Endothelial cell of hepatic sinusoid (primary cell): ENCODE results near the gene ATG7.
"Not testable (repeated sequence)": the region's sequence is repeated elsewhere in the genome, so short reads cannot be mapped to it uniquely, and the experiment has no call there.

Experiments
- in situ Hi-C: cut with HindIII; loops from 2 replicates; pipeline ENCODE4 v1.10.0; 2017; ENCODE audit warnings: low sequenced_read_pairs

Gene ATG7

GRCh38 chr3:11250902-11251806 lies 21.0 kb upstream of the ATG7 start:
- in situ Hi-C loops, result no loop called here

- in situ Hi-C loops, result no loop called here
Observed at GRCh38 chr3:11251807-11252176, 20.4 kb upstream of the ATG7 start.

- in situ Hi-C loops, result no loop called here
Observed at GRCh38 chr3:11254876-11255275, 17.3 kb upstream of the ATG7 start.

- in situ Hi-C loops, result not testable (repeated sequence)
Observed at GRCh38 chr3:11255537-11255936, 16.7 kb upstream of the ATG7 start.

- in situ Hi-C loops, result no loop called here
Observed at GRCh38 chr3:11258958-11259357, 13.2 kb upstream of the ATG7 start.

- in situ Hi-C loops, result no loop called here
Observed at GRCh38 chr3:11260460-11260859, 11.7 kb upstream of the ATG7 start.

GRCh38 chr3:11269007-11269406 lies 3.2 kb upstream of the ATG7 start:
- in situ Hi-C loops, result no loop called here

GRCh38 chr3:11272906-11273574 lies 843 bp downstream of the ATG7 start:
- in situ Hi-C loops, result no loop called here

GRCh38 chr3:11273891-11274291 lies 1.7 kb downstream of the ATG7 start:
- in situ Hi-C loops, result no loop called here

- in situ Hi-C loops, result no loop called here
Observed at GRCh38 chr3:11274566-11275142, 2.5 kb downstream of the ATG7 start.

GRCh38 chr3:11275926-11276325 lies 3.7 kb downstream of the ATG7 start:
- in situ Hi-C loops, result no loop called here

- in situ Hi-C loops, result no loop called here
Observed at GRCh38 chr3:11276901-11277300, 4.7 kb downstream of the ATG7 start.

GRCh38 chr3:11282250-11283138 lies 10.3 kb downstream of the ATG7 start:
- in situ Hi-C loops, result no loop called here

GRCh38 chr3:11283139-11283475 lies 10.9 kb downstream of the ATG7 start:
- in situ Hi-C loops, result no loop called here

GRCh38 chr3:11284011-11284410 lies 11.8 kb downstream of the ATG7 start:
- in situ Hi-C loops, result no loop called here

GRCh38 chr3:11285471-11285870 lies 13.3 kb downstream of the ATG7 start:
- in situ Hi-C loops, result no loop called here

- in situ Hi-C loops, result no loop called here
Observed at GRCh38 chr3:11287404-11287803, 15.2 kb downstream of the ATG7 start.

GRCh38 chr3:11288021-11288491 lies 15.9 kb downstream of the ATG7 start:
- in situ Hi-C loops, result no loop called here

- in situ Hi-C loops, result no loop called here
Observed at GRCh38 chr3:11288786-11289637, 16.8 kb downstream of the ATG7 start.

GRCh38 chr3:11289864-11290263 lies 17.7 kb downstream of the ATG7 start:
- in situ Hi-C loops, result no loop called here
